ENCODE measurements around the gene NOP58. TPM values are rescaled to one million over a fixed set of nuclear protein-coding genes. Genes with fewer than 3 reads are reported as not detected.

Gene NOP58
- total and polyA plus RNA-seq, 2 of the 8 experiments (the other 6 are each of a cell fraction or from before 2014, with no cell fraction given): 41.5 to 133 TPM

- Histone ChIP-seq H3K4ac (replicated peaks; ENCODE audit: insufficient read length, low read depth, low read length) (no peak overlapping the region), H3K4me3 (ENCODE audit: extremely low read depth in 1 of 4, insufficient read depth in 2 of 4, low read depth in 3 of 4, low read length in 4 of 4) (no peak overlapping the region), H3K27me3 (replicated peaks in 1 of 4; ENCODE audit: control insufficient read depth in 3 of 4, extremely low read depth in 1 of 4, insufficient read depth in 3 of 4, low read length in 3 of 4) (no peaks in the 10 kb centered on the region), H2BK5ac (ENCODE audit: low read depth, low read length) (no peak overlapping the region), H3K79me2 (ENCODE audit: control insufficient read depth in 1 of 2, insufficient read depth in 2 of 2, low read length in 2 of 2) (peaks cover 0 to 3% of the 10 kb centered on the region in 2 experiments; a peak in 1 of 4 replicates), H2AK5ac (ENCODE audit: low read depth, low read length) (no peak overlapping the region), H3K4me2 (ENCODE audit: insufficient read depth in 1 of 2, low read depth in 2 of 2, low read length in 2 of 2) (no peak overlapping the region), H3K18ac (ENCODE audit: extremely low read depth, low read length) (no peak overlapping the region), H3K14ac (ENCODE audit: insufficient read length) (no peak overlapping the region), H3K9ac (replicated peaks in 1 of 4; ENCODE audit: extremely low read depth in 1 of 4, low read depth in 3 of 4, low read length in 3 of 4) (no peak overlapping the region), H4K91ac (replicated peaks; ENCODE audit: insufficient read length, low read length) (no peak overlapping the region), H3K23me2 (ENCODE audit: low read depth, low read length) (no peaks in the 10 kb centered on the region), H3K79me1 (ENCODE audit: low read depth, low read length) (no peaks in the 10 kb centered on the region), H3K4me1 (replicated peaks in 1 of 4; ENCODE audit: control insufficient read depth in 3 of 4, insufficient read depth in 4 of 4, low read length in 3 of 4) (no peaks in the 10 kb centered on the region), H3K9me3 (ENCODE audit: insufficient read depth in 2 of 2, low read depth in 1 of 2, low read length in 1 of 2) (no peaks in the 10 kb centered on the region), H2BK12ac (ENCODE audit: low read depth, low read length) (no peak overlapping the region), H4K8ac (ENCODE audit: extremely low read depth, insufficient read depth, low read length) (no peak overlapping the region), H2BK15ac (ENCODE audit: low read length) (no peak overlapping the region), H2BK120ac (replicated peaks; ENCODE audit: low read depth, low read length) (no peak overlapping the region), H2BK20ac (ENCODE audit: low read length) (no peak overlapping the region), H4K20me1 (replicated peaks in 1 of 2; ENCODE audit: control insufficient read depth in 1 of 2, insufficient read depth in 2 of 2, low read length in 2 of 2) (peaks cover 1 to 4% of the 10 kb centered on the region in 2 experiments), H4K5ac (ENCODE audit: insufficient read length, low read depth, low read length) (no peak overlapping the region), H3K27ac (ENCODE audit: low read depth, low read length) (no peak overlapping the region), H3K23ac (ENCODE audit: insufficient read length) (no peak overlapping the region), H2AFZ (ENCODE audit: low read length) (no peak overlapping the region), H3K56ac (replicated peaks; ENCODE audit: insufficient read length, low read depth, low read length) (no peak overlapping the region), H3K36me3 (ENCODE audit: control insufficient read depth in 2 of 4, insufficient read depth in 4 of 4, low read length in 3 of 4) (peaks cover 23 to 100% (median 77%) of the 10 kb centered on the region in 4 experiments)
- FAIRE-seq (no peak), DNase-seq (ENCODE audit: low read depth in 1 of 2, low spot score in 2 of 2) (no peak)
- ChIA-PET CTCF (ENCODE audit: partially characterized antibody) (interaction anchor here (1.0 kb wide), 1 partner anchor 13 kb away, joined by 3 read pairs; no protein-coding TSS in a partner anchor), POLR2A (ENCODE audit: partially characterized antibody) (interaction anchor here (1.2 kb wide), 1 partner anchor 17 kb away, joined by 3 read pairs; no protein-coding TSS in a partner anchor)
- WGBS, 2 experiments (ENCODE audit: extremely low coverage in 1 of 2, insufficient coverage in 1 of 2, insufficient read length in 1 of 2, insufficient replicate concordance in 2 of 2, low coverage in 1 of 2, low lambda C conversion rate in 2 of 2, missing lambda C conversion rate in 1 of 2): 91% methylated on average over 1 of the region's 1 CpG; no CpG with 5 or more reads in 1 of the 2 experiments
- TF ChIP-seq CBX8 (IDR thresholded peaks at IDR 0.05; ENCODE audit: borderline replicate concordance, low read depth, low read length) (no peak), YY1 (IDR thresholded peaks at IDR 0.05; ENCODE audit: low read depth, low read length) (no peak), TBP (IDR thresholded peaks at IDR 0.05; ENCODE audit: low read depth, low read length) (no peak), MAFK (IDR thresholded peaks at IDR 0.05; ENCODE audit: low read depth, low read length) (no peak), SUZ12 (IDR thresholded peaks at IDR 0.05; ENCODE audit: low read length) (no peak), RXRA (IDR thresholded peaks at IDR 0.05; ENCODE audit: insufficient read depth, low read depth, low read length) (no peak), CTBP2 (IDR thresholded peaks at IDR 0.05; ENCODE audit: borderline replicate concordance, insufficient read depth, insufficient read length, low read length) (no peak), GABPA (IDR thresholded peaks at IDR 0.05; ENCODE audit: borderline replicate concordance, insufficient read depth, low read length) (no peak), JUND (IDR thresholded peaks at IDR 0.05; ENCODE audit: low read length) (no peak), CREB1 (IDR thresholded peaks at IDR 0.05) (no peak), ATF3 (IDR thresholded peaks at IDR 0.05; ENCODE audit: insufficient read depth, low read depth, low read length) (no peak), EZH2 (IDR thresholded peaks at IDR 0.05; ENCODE audit: low read depth, low read length, severe bottlenecking) (no peak), JUN (IDR thresholded peaks at IDR 0.05; ENCODE audit: low read depth, low read length) (no peak), TCF12 (IDR thresholded peaks at IDR 0.05; ENCODE audit: low read depth, low read length) (no peak)
These were observed 25.4 kb downstream of the NOP58 start for GRCh38 chr2:202290970-202291369.

Data from H1 (cell line).